Tibial artery (tissue), 4 donors: ENCODE data around the gene LIN28A.

Experiments used
- DNase-seq, 2 donors: peaks; one replicate each; pipeline ENCODE4 v3.0.0-alpha.2; 2019
- H3K27ac ChIP-seq, 2 donors: fragments of 200-600 bp; sonication (generic) in 1 of 2; 1 replicate in 1 of 2; 2 replicates in 1 of 2; pipeline ENCODE4 v1.5.1; 2018 to 2019; ENCODE audit warnings: mild to moderate bottlenecking in 1 of 2
- H3K27me3 ChIP-seq, 2 donors: fragments of 200-600 bp; sonication (generic) in 1 of 2; one replicate each; pipeline versions ENCODE4 v1.5.1 to v1.6.0; 2016 to 2019
- H3K36me3 ChIP-seq, 3 donors: fragments of 200-600 bp; sonication (generic) in 2 of 3; one replicate each; pipeline ENCODE4 v1.5.1; 2016 to 2019; ENCODE audit warnings: mild to moderate bottlenecking in 2 of 3
- H3K4me1 ChIP-seq, 4 donors: fragments of 200-600 bp; sonication (generic) in 2 of 4; 1 replicate in 3 of 4; 2 replicates in 1 of 4; pipeline ENCODE4 v1.5.1; 2016 to 2019
- H3K4me3 ChIP-seq, 2 donors: fragments of 200-600 bp; sonication (generic) in 1 of 2; 1 replicate in 1 of 2; 2 replicates in 1 of 2; pipeline ENCODE4 v1.5.1; 2018 to 2019; ENCODE audit warnings: mild to moderate bottlenecking in 2 of 2
- H3K9me3 ChIP-seq, 3 donors: fragments of 200-600 bp; sonication (generic) in 1 of 3; one replicate each; pipeline ENCODE4 v1.5.1; 2016 to 2019
- CTCF ChIP-seq, 2 experiments: fragments of 200-600 bp in 1 of 2; fragments of 450-650 bp in 1 of 2; IDR thresholded peaks; one replicate each; pipeline ENCODE4 v1.5.1; 2017 to 2019; ENCODE audit warnings: antibody characterized with exemption in 2 of 2, mild to moderate bottlenecking in 1 of 2, moderate library complexity in 1 of 2
- intact Hi-C: fragments of 100-400 bp; cut with DNase I; formaldehyde crosslinking; loops from one replicate; pipeline ENCODE4 v1.15.0; 2023; ENCODE audit warnings: low total_unique reads

LIN28A gene

GRCh38 chr1:26449868-26450267 is 39.3 kb downstream of the LIN28A start:
- Histone ChIP-seq H3K27me3 (no peaks in the 10 kb centered on the region), H3K4me3 (no peak overlapping the region), H3K36me3 (peaks cover 62 to 92% (median 73%) of the 10 kb centered on the region in 3 donors), H3K4me1 (no peaks in the 10 kb centered on the region), H3K27ac (no peak overlapping the region), H3K9me3 (no peaks in the 10 kb centered on the region)
- TF ChIP-seq CTCF (IDR thresholded peaks at IDR 0.05): no peak
- no peak for DNase-seq
- intact Hi-C loops: no loop called here

- DNase-seq: no peak
- no peaks in the 10 kb centered on the region for H3K27me3 ChIP-seq
- no peak for TF ChIP-seq CTCF (IDR thresholded peaks at IDR 0.05)
- no peak overlapping the region for H3K4me3 ChIP-seq
- H3K4me1 ChIP-seq: no peaks in the 10 kb centered on the region
- intact Hi-C loops: no loop called here
- H3K36me3 ChIP-seq: peaks cover 58 to 92% (median 77%) of the 10 kb centered on the region in 3 donors
- H3K9me3 ChIP-seq: no peaks in the 10 kb centered on the region
- no peak overlapping the region for H3K27ac ChIP-seq
Measured at GRCh38 chr1:26450908-26451307, 40.3 kb downstream of the LIN28A start.

- H3K27me3 ChIP-seq: no peaks in the 10 kb centered on the region
- DNase-seq: no peak
- H3K9me3 ChIP-seq: no peaks in the 10 kb centered on the region
- no peak overlapping the region for H3K27ac ChIP-seq
- TF ChIP-seq CTCF (IDR thresholded peaks at IDR 0.05): no peak
- H3K4me3 ChIP-seq: no peak overlapping the region
- intact Hi-C loops: no loop called here
- peaks cover 47 to 82% (median 71%) of the 10 kb centered on the region in 3 donors for H3K36me3 ChIP-seq
- H3K4me1 ChIP-seq: no peaks in the 10 kb centered on the region
Measured at GRCh38 chr1:26452459-26453183, 42.0 kb downstream of the LIN28A start.

GRCh38 chr1:26459148-26459547 is 48.5 kb downstream of the LIN28A start:
- H3K27me3 ChIP-seq: no peaks in the 10 kb centered on the region
- H3K27ac ChIP-seq: no peak overlapping the region
- H3K36me3 ChIP-seq: peaks cover 42 to 83% (median 74%) of the 10 kb centered on the region in 3 donors
- DNase-seq: no peak
- H3K4me1 ChIP-seq: no peaks in the 10 kb centered on the region
- no peak overlapping the region for H3K4me3 ChIP-seq
- H3K9me3 ChIP-seq: no peaks in the 10 kb centered on the region
- no peak for TF ChIP-seq CTCF (IDR thresholded peaks at IDR 0.05)
- intact Hi-C loops: no loop called here

- no peak for DNase-seq
- Histone ChIP-seq H3K27ac (no peak overlapping the region), H3K4me1 (no peaks in the 10 kb centered on the region), H3K36me3 (peaks cover 44 to 85% (median 72%) of the 10 kb centered on the region in 3 donors), H3K4me3 (no peak overlapping the region), H3K27me3 (no peaks in the 10 kb centered on the region), H3K9me3 (no peaks in the 10 kb centered on the region)
- intact Hi-C loops: no loop called here
- no peak for TF ChIP-seq CTCF (IDR thresholded peaks at IDR 0.05)
Measured at GRCh38 chr1:26459573-26460031, 49.0 kb downstream of the LIN28A start.
